SK-N-SH (cell line): ENCODE data around the gene SYNPR.

Experiments
- CTCF ChIP-seq: fragments of 200-600 bp; sonication (generic); IDR thresholded peaks from 2 replicates; pipeline ENCODE4 v1.6.1; 2017; ENCODE audit warnings: antibody characterized with exemption, mild to moderate bottlenecking, moderate library complexity
- MEF2A ChIP-seq: IDR thresholded peaks from 2 replicates; pipeline ENCODE4 v1.4.0; 2012; ENCODE audit warnings: low read depth, borderline replicate concordance
- POLR2AphosphoS5 ChIP-seq: IDR thresholded peaks from 2 replicates; pipeline ENCODE4 v1.6.1; 2012; ENCODE audit warnings: low read depth, low read length

DNA sequence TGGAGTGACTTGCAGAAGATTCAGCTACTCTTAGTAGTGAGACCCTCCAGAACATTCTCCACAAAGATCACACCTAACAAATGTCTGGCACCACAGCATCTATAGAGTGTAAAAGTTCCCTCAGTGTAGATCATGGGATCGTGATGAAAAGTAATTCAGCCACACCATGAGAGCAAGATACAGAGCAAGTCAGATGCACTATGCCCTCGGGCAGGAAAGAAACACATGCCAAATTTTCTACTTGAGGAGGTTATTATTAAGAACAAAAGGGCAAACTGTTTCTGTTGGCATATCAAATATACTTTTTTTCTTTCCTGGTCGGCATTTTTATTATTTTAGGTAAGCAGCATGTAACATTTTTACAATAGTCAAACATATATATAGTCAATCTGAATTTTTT lies 329.6 kb downstream of the SYNPR start:
- TF ChIP-seq CTCF (no peak), MEF2A (no peak), POLR2AphosphoS5 (no peak)
